Stimulated activated naive CD8-positive, alpha-beta T cell treated with anti-CD3 and anti-CD28 coated beads, Interleukin-15, Interleukin-2, amounts not matched to agents 100 ng/mL and 50 ng/mL, for 24 hours (primary cell): ENCODE data around the gene FOXRED2.
A peak's percentile ranks its signal among the peaks of the same experiment; 100 is the strongest.

ENCODE experiments used
- H3K27ac Mint-ChIP-seq: one replicate; pipeline ENCODE4 v1.8.0; 2021; ENCODE audit warnings: mild to moderate bottlenecking, mixed read lengths
- H3K27me3 Mint-ChIP-seq: one replicate; pipeline ENCODE4 v1.8.0; 2021; ENCODE audit warnings: mixed read lengths
- H3K36me3 Mint-ChIP-seq: one replicate; pipeline ENCODE4 v1.8.0; 2021; ENCODE audit warnings: low read depth, mixed read lengths
- H3K4me1 Mint-ChIP-seq: one replicate; pipeline ENCODE4 v1.8.0; 2021; ENCODE audit warnings: low read depth, mixed read lengths
- H3K4me3 Mint-ChIP-seq: one replicate; pipeline ENCODE4 v1.8.0; 2021; ENCODE audit warnings: mild to moderate bottlenecking, mixed read lengths
- H3K9me3 Mint-ChIP-seq: one replicate; pipeline ENCODE4 v1.8.0; 2021; ENCODE audit warnings: mixed read lengths

FOXRED2 gene

DNA sequence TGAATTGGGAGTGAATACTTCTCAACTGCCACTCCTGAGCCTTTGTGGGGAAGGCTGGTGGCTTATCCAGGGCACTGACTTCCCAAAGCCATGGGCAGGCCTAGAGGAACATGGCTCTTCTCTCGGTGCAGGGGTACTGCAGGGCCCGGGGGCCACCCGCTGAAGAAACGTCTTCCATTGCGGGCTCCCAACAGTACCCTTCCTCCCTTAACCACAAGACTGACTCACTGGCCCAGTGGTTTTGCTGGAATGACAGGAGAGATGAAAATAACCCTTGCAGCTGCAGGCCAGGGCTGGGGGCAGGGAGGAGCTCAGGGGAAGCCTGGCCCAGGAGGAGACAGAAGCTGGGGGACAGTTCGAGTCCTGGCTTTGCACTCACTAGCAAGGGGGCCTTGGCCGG lies 38.9 kb downstream of the FOXRED2 start:
- Mint-ChIP-seq H3K4me1 (peaks cover 30% of the 10 kb centered on the region), H3K36me3 (peaks cover 19% of the 10 kb centered on the region), H3K27ac (peak overlapping the region; percentile 88), H3K27me3 (no peaks in the 10 kb centered on the region), H3K9me3 (no peaks in the 10 kb centered on the region), H3K4me3 (peak overlapping the region; percentile 20)

DNA sequence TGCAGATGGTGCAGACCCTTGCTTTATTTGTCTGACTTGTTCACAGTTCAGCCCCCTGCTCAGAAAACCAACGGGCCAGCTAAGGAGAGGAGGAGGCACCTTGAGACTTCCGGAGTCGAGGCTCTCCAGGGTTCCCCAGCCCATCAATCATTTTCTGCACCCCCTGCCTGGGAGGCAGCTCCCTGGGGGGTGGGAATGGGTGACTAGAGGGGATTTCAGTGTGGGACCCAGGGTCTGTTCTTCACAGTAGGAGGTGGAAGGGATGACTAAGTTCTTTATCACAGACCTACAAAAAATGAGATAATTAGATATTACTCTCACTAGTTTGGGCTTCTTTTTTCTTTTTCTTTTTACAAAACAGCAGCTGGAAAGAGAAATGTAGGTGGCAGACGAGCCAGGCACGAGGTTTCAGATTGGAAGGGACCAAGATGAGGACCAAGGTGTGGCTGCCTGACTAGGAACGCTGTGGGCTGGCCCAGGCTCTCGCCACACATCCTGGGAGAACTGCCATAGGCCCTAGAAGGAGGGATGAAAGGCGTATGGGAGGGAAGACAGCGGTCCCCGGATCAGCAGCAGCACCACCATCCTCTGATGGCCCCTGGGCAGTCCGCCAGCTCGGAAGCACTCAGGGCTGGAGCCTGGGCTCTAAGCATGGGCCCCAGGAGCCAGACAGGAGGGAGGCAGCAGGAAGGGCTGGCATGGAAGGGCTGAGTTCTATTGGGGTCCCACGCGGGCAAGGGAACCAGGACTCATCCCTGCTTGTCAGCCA lies 39.6 kb downstream of the FOXRED2 start:
- H3K27me3 Mint-ChIP-seq, result no peaks in the 10 kb centered on the region
- H3K27ac Mint-ChIP-seq, result peak overlapping the region; percentile 88
- peak overlapping the region; percentile 7 for H3K4me3 Mint-ChIP-seq
- peaks cover 30% of the 10 kb centered on the region for H3K4me1 Mint-ChIP-seq
- H3K36me3 Mint-ChIP-seq, result peaks cover 13% of the 10 kb centered on the region
- H3K9me3 Mint-ChIP-seq, result no peaks in the 10 kb centered on the region

GRCh38 chr22:36466258-36466657 lies 40.6 kb downstream of the FOXRED2 start:
- H3K27ac Mint-ChIP-seq, result no peak overlapping the region
- peaks cover 8% of the 10 kb centered on the region for H3K36me3 Mint-ChIP-seq
- no peaks in the 10 kb centered on the region for H3K27me3 Mint-ChIP-seq
- H3K9me3 Mint-ChIP-seq, result no peaks in the 10 kb centered on the region
- no peak overlapping the region for H3K4me3 Mint-ChIP-seq
- H3K4me1 Mint-ChIP-seq, result peaks cover 30% of the 10 kb centered on the region

- H3K4me3 Mint-ChIP-seq, result no peak overlapping the region
- no peak overlapping the region for H3K27ac Mint-ChIP-seq
- no peaks in the 10 kb centered on the region for H3K9me3 Mint-ChIP-seq
Observed at GRCh38 chr22:36465232-36466021, 41.4 kb downstream of the FOXRED2 start.

DNA sequence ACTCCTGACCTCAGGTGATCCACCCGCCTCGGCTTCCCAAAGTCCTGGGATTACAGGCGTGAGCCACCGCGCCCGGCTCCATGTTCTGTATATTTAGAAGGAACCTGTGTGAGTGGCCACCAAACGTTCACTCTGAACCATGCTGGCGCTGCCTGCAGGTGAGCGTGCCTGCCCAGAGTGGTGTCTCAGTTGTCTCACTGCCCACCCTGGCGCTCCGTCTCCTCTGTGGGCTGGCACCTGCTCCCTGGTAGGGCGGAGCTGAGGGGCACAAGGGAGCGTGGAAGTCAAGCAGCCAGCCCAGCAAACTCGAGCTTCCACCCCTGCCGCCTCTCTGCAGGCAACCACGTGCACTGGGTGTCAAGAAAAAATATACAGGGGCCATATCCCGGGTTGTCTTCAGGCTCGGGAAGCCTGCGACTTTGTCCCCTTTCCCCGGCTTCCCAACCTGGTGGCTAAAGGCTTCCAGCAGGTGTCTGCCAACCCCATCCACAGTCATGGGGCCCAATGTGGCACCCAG lies 42.1 kb downstream of the FOXRED2 start:
- no peaks in the 10 kb centered on the region for H3K27me3 Mint-ChIP-seq
- H3K4me1 Mint-ChIP-seq, result peaks cover 26% of the 10 kb centered on the region
- H3K4me3 Mint-ChIP-seq, result no peak overlapping the region
- H3K9me3 Mint-ChIP-seq, result no peaks in the 10 kb centered on the region
- H3K36me3 Mint-ChIP-seq, result peaks cover 8% of the 10 kb centered on the region
- H3K27ac Mint-ChIP-seq, result no peak overlapping the region

More at GRCh38 chr22:36465232-36466021, 41.4 kb downstream of the FOXRED2 start:
- Mint-ChIP-seq H3K36me3 (peaks cover 8% of the 10 kb centered on the region), H3K4me1 (peaks cover 30% of the 10 kb centered on the region), H3K27me3 (no peaks in the 10 kb centered on the region)

GRCh38 chr22:36463783-36464184 lies 43.1 kb downstream of the FOXRED2 start:
- H3K27me3 Mint-ChIP-seq, result no peaks in the 10 kb centered on the region
- no peaks in the 10 kb centered on the region for H3K9me3 Mint-ChIP-seq
- H3K27ac Mint-ChIP-seq, result no peak overlapping the region
- H3K4me1 Mint-ChIP-seq, result peaks cover 25% of the 10 kb centered on the region
- H3K4me3 Mint-ChIP-seq, result no peak overlapping the region
- peaks cover 8% of the 10 kb centered on the region for H3K36me3 Mint-ChIP-seq

- H3K4me3 Mint-ChIP-seq, result no peak overlapping the region
- H3K27me3 Mint-ChIP-seq, result no peaks in the 10 kb centered on the region
- H3K27ac Mint-ChIP-seq, result no peak overlapping the region
- H3K9me3 Mint-ChIP-seq, result no peaks in the 10 kb centered on the region
- H3K4me1 Mint-ChIP-seq, result peaks cover 8% of the 10 kb centered on the region
- H3K36me3 Mint-ChIP-seq, result peaks cover 3% of the 10 kb centered on the region
Observed at GRCh38 chr22:36461665-36462649, 44.9 kb downstream of the FOXRED2 start.

- Mint-ChIP-seq H3K27ac (no peak overlapping the region), H3K36me3 (no peaks in the 10 kb centered on the region), H3K9me3 (no peaks in the 10 kb centered on the region), H3K4me1 (peaks cover 12% of the 10 kb centered on the region), H3K4me3 (no peak overlapping the region), H3K27me3 (no peaks in the 10 kb centered on the region)
Observed at GRCh38 chr22:36460202-36460601, 46.6 kb downstream of the FOXRED2 start.

GRCh38 chr22:36457688-36458450 lies 49.0 kb downstream of the FOXRED2 start:
- Mint-ChIP-seq H3K36me3 (no peaks in the 10 kb centered on the region), H3K27me3 (no peaks in the 10 kb centered on the region), H3K4me3 (no peak overlapping the region), H3K4me1 (peaks cover 24% of the 10 kb centered on the region), H3K9me3 (no peaks in the 10 kb centered on the region), H3K27ac (no peak overlapping the region)

DNA sequence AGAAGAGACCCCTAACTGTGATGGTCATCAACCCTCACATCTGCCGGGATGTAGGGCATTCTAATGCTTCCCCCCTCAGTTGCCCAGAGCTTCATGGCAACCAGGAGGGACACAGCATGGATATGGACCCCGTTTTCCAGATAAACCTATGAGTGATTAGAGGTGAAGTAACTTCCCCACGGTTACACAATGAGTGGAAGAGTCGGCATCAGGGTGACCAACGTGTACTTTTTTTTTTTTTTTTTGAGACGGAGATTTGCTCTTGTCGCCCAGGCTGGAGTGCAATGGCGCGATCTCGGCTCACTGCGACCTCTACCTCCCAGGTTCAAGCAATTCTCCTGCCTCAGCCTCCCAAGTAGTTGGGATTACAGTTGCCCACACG lies 50.4 kb downstream of the FOXRED2 start:
- no peaks in the 10 kb centered on the region for H3K27me3 Mint-ChIP-seq
- no peaks in the 10 kb centered on the region for H3K9me3 Mint-ChIP-seq
- H3K4me3 Mint-ChIP-seq, result no peak overlapping the region
- peaks cover 38% of the 10 kb centered on the region for H3K4me1 Mint-ChIP-seq
- no peaks in the 10 kb centered on the region for H3K36me3 Mint-ChIP-seq
- H3K27ac Mint-ChIP-seq, result no peak overlapping the region

GRCh38 chr22:36455571-36456463 lies 51.0 kb downstream of the FOXRED2 start:
- no peaks in the 10 kb centered on the region for H3K36me3 Mint-ChIP-seq
- no peaks in the 10 kb centered on the region for H3K27me3 Mint-ChIP-seq
- peak overlapping the region; percentile 43 for H3K27ac Mint-ChIP-seq
- peaks cover 45% of the 10 kb centered on the region for H3K4me1 Mint-ChIP-seq
- H3K4me3 Mint-ChIP-seq, result peak overlapping the region; percentile 40
- no peaks in the 10 kb centered on the region for H3K9me3 Mint-ChIP-seq

GRCh38 chr22:36454916-36455570 lies 51.8 kb downstream of the FOXRED2 start:
- Mint-ChIP-seq H3K4me3 (peak overlapping the region; percentile 74), H3K9me3 (no peaks in the 10 kb centered on the region), H3K36me3 (no peaks in the 10 kb centered on the region), H3K27me3 (no peaks in the 10 kb centered on the region), H3K27ac (no peak overlapping the region), H3K4me1 (peaks cover 50% of the 10 kb centered on the region)
